ENCODE results near the gene JAZF1. TPM values are rescaled to one million over a fixed set of nuclear protein-coding genes. Genes with fewer than 3 reads are reported as not detected.

Gene JAZF1
- total and polyA plus RNA-seq, 9 of the 15 experiments (the other 6 are each of a cell fraction or from before 2014, with no cell fraction given): 0.04 to 0.64 (median 0.11) TPM; not detected in 3

- no peak overlapping the region for H3K4me2 ChIP-seq (ENCODE audit: insufficient read depth, low read length)
- no peaks in the 10 kb centered on the region for H3K9me3 ChIP-seq (replicated peaks; ENCODE audit: control insufficient read depth, insufficient read depth, low read depth, low read length)
- DNase-seq (ENCODE audit: extremely low read depth in 1 of 4, low spot score in 3 of 4): no peak
- ChIA-PET CTCF (ENCODE audit: low intra/inter-chr PET ratio) (no interaction called here), POLR2A (no interaction called here)
- intact Hi-C loops (cut with micrococcal nuclease): no loop called here
- no peaks in the 10 kb centered on the region for H3K4me1 ChIP-seq (replicated peaks in 1 of 2; ENCODE audit: control insufficient read depth in 2 of 2, insufficient read depth in 2 of 2, low read length in 2 of 2)
- 0% methylated on average over 2 of the region's 2 CpGs for WGBS (ENCODE audit: insufficient coverage, low coverage, missing lambda C conversion rate)
- in situ Hi-C loops (cut with MboI): no loop called here
- no peak overlapping the region for H3K9ac ChIP-seq (ENCODE audit: insufficient read depth in 1 of 2, low read depth in 2 of 2, low read length in 2 of 2)
- H3K36me3 ChIP-seq (ENCODE audit: control insufficient read depth, insufficient read depth, low read length): no peaks in the 10 kb centered on the region
- H4K20me1 ChIP-seq (replicated peaks; ENCODE audit: control insufficient read depth, insufficient read depth, low read length): no peaks in the 10 kb centered on the region
- no peak overlapping the region for H3K4me3 ChIP-seq
- H3K79me2 ChIP-seq (ENCODE audit: control insufficient read depth, insufficient read depth, low read length): no peaks in the 10 kb centered on the region
- no peak overlapping the region for H3K27ac ChIP-seq (ENCODE audit: extremely low read depth, low read depth, low read length)
- no TSS peak for BruUV-seq (replicated peaks)
- peaks cover 5 to 12% of the 10 kb centered on the region in 2 experiments; a peak in 2 of 5 replicates for H3K27me3 ChIP-seq (ENCODE audit: control insufficient read depth in 2 of 2, insufficient read depth in 2 of 2, low read length in 2 of 2)
- TF ChIP-seq NFIX (CRISPR knock-in tag; IDR thresholded peaks at IDR 0.05; ENCODE audit: low read depth): no peak
- no peak for TF ChIP-seq ZNF407 (IDR thresholded peaks at IDR 0.05; ENCODE audit: low read depth)
- no peak for TF ChIP-seq SRSF9 (IDR thresholded peaks at IDR 0.05; ENCODE audit: borderline replicate concordance, low read depth, low read length)
- no peak for TF ChIP-seq CAMTA2 (CRISPR knock-in tag; conservative IDR thresholded peaks at IDR 0.05)
- TF ChIP-seq SMAD4 (CRISPR knock-in tag; conservative IDR thresholded peaks at IDR 0.05): no peak
- no peak for TF ChIP-seq ZNF778 (CRISPR knock-in tag; IDR thresholded peaks at IDR 0.05)
- TF ChIP-seq BRD9 (IDR thresholded peaks at IDR 0.05; ENCODE audit: low read depth, partially characterized antibody): no peak
- TF ChIP-seq KLF1 (tag; IDR thresholded peaks at IDR 0.05): no peak
- no peak for ATAC-seq
- no peak overlapping the region for H2AFZ ChIP-seq (ENCODE audit: low read depth, low read length)
- FAIRE-seq: no peak
- no peaks in the 10 kb centered on the region for H3K9me1 ChIP-seq (ENCODE audit: control insufficient read depth, insufficient read depth, low read length)
These were observed 186.0 kb downstream of the JAZF1 start for GRCh38 chr7:27994639-27995038.

Measured in K562 (cell line).